ENCODE results near the gene OAS2.

The OAS2 gene

GRCh38 chr12:112961074-112961473 lies 17.2 kb upstream of the OAS2 start:
- Histone ChIP-seq H3K4me1 (ENCODE audit: control insufficient read depth, insufficient read depth, low read length) (no peaks in the 10 kb centered on the region), H3K36me3 (ENCODE audit: control insufficient read depth, insufficient read depth, low read length) (no peaks in the 10 kb centered on the region), H3K4me3 (ENCODE audit: low read depth, low read length) (no peak overlapping the region), H3K27me3 (ENCODE audit: control insufficient read depth, insufficient read depth, low read length) (no peaks in the 10 kb centered on the region), H3K9ac (ENCODE audit: low read depth, low read length) (no peak overlapping the region), H3K9me3 (ENCODE audit: control insufficient read depth, insufficient read depth, low read length) (peaks cover 5% of the 10 kb centered on the region)

- H3K9me3 ChIP-seq (ENCODE audit: control insufficient read depth, insufficient read depth, low read length): peaks cover 5% of the 10 kb centered on the region
- H3K4me1 ChIP-seq (ENCODE audit: control insufficient read depth, insufficient read depth, low read length): no peaks in the 10 kb centered on the region
- H3K27me3 ChIP-seq (ENCODE audit: control insufficient read depth, insufficient read depth, low read length): no peaks in the 10 kb centered on the region
- no peaks in the 10 kb centered on the region for H3K36me3 ChIP-seq (ENCODE audit: control insufficient read depth, insufficient read depth, low read length)
- H3K4me3 ChIP-seq (ENCODE audit: low read depth, low read length): no peak overlapping the region
- no peak overlapping the region for H3K9ac ChIP-seq (ENCODE audit: low read depth, low read length)
Observed at GRCh38 chr12:112961536-112961935, 16.8 kb upstream of the OAS2 start.

GRCh38 chr12:112962561-112962960 lies 15.8 kb upstream of the OAS2 start:
- peaks cover 5% of the 10 kb centered on the region for H3K9me3 ChIP-seq (ENCODE audit: control insufficient read depth, insufficient read depth, low read length)
- no peak overlapping the region for H3K9ac ChIP-seq (ENCODE audit: low read depth, low read length)
- no peaks in the 10 kb centered on the region for H3K36me3 ChIP-seq (ENCODE audit: control insufficient read depth, insufficient read depth, low read length)
- no peaks in the 10 kb centered on the region for H3K4me1 ChIP-seq (ENCODE audit: control insufficient read depth, insufficient read depth, low read length)
- no peaks in the 10 kb centered on the region for H3K27me3 ChIP-seq (ENCODE audit: control insufficient read depth, insufficient read depth, low read length)
- no peak overlapping the region for H3K4me3 ChIP-seq (ENCODE audit: low read depth, low read length)

GRCh38 chr12:112963227-112963861 lies 15.0 kb upstream of the OAS2 start:
- H3K36me3 ChIP-seq (ENCODE audit: control insufficient read depth, insufficient read depth, low read length): no peaks in the 10 kb centered on the region
- H3K9ac ChIP-seq (ENCODE audit: low read depth, low read length): no peak overlapping the region
- no peaks in the 10 kb centered on the region for H3K4me1 ChIP-seq (ENCODE audit: control insufficient read depth, insufficient read depth, low read length)
- H3K27me3 ChIP-seq (ENCODE audit: control insufficient read depth, insufficient read depth, low read length): no peaks in the 10 kb centered on the region
- no peak overlapping the region for H3K4me3 ChIP-seq (ENCODE audit: low read depth, low read length)
- H3K9me3 ChIP-seq (ENCODE audit: control insufficient read depth, insufficient read depth, low read length): peaks cover 5% of the 10 kb centered on the region

DNA sequence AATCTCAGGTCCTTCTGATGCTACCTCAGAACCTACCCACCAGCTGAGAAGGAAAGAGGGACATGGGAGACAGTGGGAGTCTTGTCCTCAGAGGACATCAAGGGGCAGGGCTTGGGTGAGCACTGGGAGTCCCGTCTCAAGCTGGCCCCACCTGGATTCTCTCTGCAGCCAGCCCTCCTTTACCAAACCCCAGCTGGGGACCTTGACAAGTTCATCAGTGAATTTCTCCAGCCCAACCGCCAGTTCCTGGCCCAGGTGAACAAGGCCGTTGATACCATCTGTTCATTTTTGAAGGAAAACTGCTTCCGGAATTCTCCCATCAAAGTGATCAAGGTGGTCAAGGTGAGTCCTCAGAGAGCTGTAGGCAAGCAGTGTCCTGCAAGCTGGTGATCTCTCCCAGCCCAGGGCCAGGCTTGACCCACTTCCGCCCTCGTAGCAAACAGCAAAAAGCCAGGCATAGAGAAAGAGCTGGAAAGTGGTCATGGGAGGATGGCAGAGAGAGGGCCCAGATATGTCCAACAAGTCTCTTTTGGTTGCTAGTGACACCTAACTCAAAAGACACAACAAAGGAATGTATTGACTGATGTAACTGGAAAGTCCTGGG lies 14.2 kb upstream of the OAS2 start:
- H3K4me3 ChIP-seq (ENCODE audit: low read depth, low read length): no peak overlapping the region
- no peaks in the 10 kb centered on the region for H3K27me3 ChIP-seq (ENCODE audit: control insufficient read depth, insufficient read depth, low read length)
- no peaks in the 10 kb centered on the region for H3K4me1 ChIP-seq (ENCODE audit: control insufficient read depth, insufficient read depth, low read length)
- no peak overlapping the region for H3K9ac ChIP-seq (ENCODE audit: low read depth, low read length)
- H3K36me3 ChIP-seq (ENCODE audit: control insufficient read depth, insufficient read depth, low read length): no peaks in the 10 kb centered on the region
- peaks cover 5% of the 10 kb centered on the region for H3K9me3 ChIP-seq (ENCODE audit: control insufficient read depth, insufficient read depth, low read length)

DNA sequence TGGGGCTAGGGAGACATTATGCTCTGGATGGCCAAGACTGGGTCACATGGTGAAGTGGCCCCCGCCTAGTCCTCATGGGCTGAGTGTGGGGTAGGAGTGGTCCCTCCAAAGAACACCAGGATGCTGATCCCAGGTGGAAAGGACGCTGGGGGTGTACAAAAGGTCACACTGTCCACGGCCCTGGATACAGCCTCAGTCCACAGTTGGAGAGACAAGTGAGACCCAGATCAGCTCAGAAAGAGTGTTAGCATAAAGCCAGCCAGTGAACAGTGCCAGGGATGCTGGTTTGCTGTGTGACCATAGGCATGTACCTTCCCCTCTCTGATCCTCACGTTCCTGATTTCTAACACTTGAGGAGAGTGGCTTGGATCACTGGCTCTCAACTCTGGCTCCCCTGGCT lies 13.4 kb upstream of the OAS2 start:
- H3K9ac ChIP-seq (ENCODE audit: low read depth, low read length): no peak overlapping the region
- no peaks in the 10 kb centered on the region for H3K4me1 ChIP-seq (ENCODE audit: control insufficient read depth, insufficient read depth, low read length)
- H3K27me3 ChIP-seq (ENCODE audit: control insufficient read depth, insufficient read depth, low read length): no peaks in the 10 kb centered on the region
- H3K9me3 ChIP-seq (ENCODE audit: control insufficient read depth, insufficient read depth, low read length): peaks cover 5% of the 10 kb centered on the region
- no peak overlapping the region for H3K4me3 ChIP-seq (ENCODE audit: low read depth, low read length)
- no peaks in the 10 kb centered on the region for H3K36me3 ChIP-seq (ENCODE audit: control insufficient read depth, insufficient read depth, low read length)

DNA sequence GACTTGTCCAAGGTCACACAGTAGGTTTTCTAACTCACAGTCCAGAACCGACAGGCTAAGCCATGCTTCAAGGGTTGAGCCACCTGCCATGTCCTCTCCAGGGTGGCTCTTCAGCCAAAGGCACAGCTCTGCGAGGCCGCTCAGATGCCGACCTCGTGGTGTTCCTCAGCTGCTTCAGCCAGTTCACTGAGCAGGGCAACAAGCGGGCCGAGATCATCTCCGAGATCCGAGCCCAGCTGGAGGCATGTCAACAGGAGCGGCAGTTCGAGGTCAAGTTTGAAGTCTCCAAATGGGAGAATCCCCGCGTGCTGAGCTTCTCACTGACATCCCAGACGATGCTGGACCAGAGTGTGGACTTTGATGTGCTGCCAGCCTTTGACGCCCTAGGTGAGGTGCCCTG lies 12.7 kb upstream of the OAS2 start:
- no peaks in the 10 kb centered on the region for H3K4me1 ChIP-seq (ENCODE audit: control insufficient read depth, insufficient read depth, low read length)
- no peaks in the 10 kb centered on the region for H3K27me3 ChIP-seq (ENCODE audit: control insufficient read depth, insufficient read depth, low read length)
- H3K4me3 ChIP-seq (ENCODE audit: low read depth, low read length): no peak overlapping the region
- H3K9ac ChIP-seq (ENCODE audit: low read depth, low read length): no peak overlapping the region
- no peaks in the 10 kb centered on the region for H3K9me3 ChIP-seq (ENCODE audit: control insufficient read depth, insufficient read depth, low read length)
- no peaks in the 10 kb centered on the region for H3K36me3 ChIP-seq (ENCODE audit: control insufficient read depth, insufficient read depth, low read length)

GRCh38 chr12:112967306-112967705 lies 11.0 kb upstream of the OAS2 start:
- Histone ChIP-seq H3K9me3 (ENCODE audit: control insufficient read depth, insufficient read depth, low read length) (no peaks in the 10 kb centered on the region), H3K36me3 (ENCODE audit: control insufficient read depth, insufficient read depth, low read length) (no peaks in the 10 kb centered on the region), H3K4me1 (ENCODE audit: control insufficient read depth, insufficient read depth, low read length) (no peaks in the 10 kb centered on the region), H3K27me3 (ENCODE audit: control insufficient read depth, insufficient read depth, low read length) (no peaks in the 10 kb centered on the region), H3K4me3 (ENCODE audit: low read depth, low read length) (no peak overlapping the region), H3K9ac (ENCODE audit: low read depth, low read length) (no peak overlapping the region)

- H3K9ac ChIP-seq (ENCODE audit: low read depth, low read length): no peak overlapping the region
- no peaks in the 10 kb centered on the region for H3K27me3 ChIP-seq (ENCODE audit: control insufficient read depth, insufficient read depth, low read length)
- no peak overlapping the region for H3K4me3 ChIP-seq (ENCODE audit: low read depth, low read length)
- no peaks in the 10 kb centered on the region for H3K4me1 ChIP-seq (ENCODE audit: control insufficient read depth, insufficient read depth, low read length)
- H3K9me3 ChIP-seq (ENCODE audit: control insufficient read depth, insufficient read depth, low read length): no peaks in the 10 kb centered on the region
- H3K36me3 ChIP-seq (ENCODE audit: control insufficient read depth, insufficient read depth, low read length): no peaks in the 10 kb centered on the region
Observed at GRCh38 chr12:112967858-112968257, 10.5 kb upstream of the OAS2 start.

GRCh38 chr12:112969547-112970306 lies 8.6 kb upstream of the OAS2 start:
- Histone ChIP-seq H3K9ac (ENCODE audit: low read depth, low read length) (no peak overlapping the region), H3K4me3 (ENCODE audit: low read depth, low read length) (no peak overlapping the region), H3K36me3 (ENCODE audit: control insufficient read depth, insufficient read depth, low read length) (no peaks in the 10 kb centered on the region), H3K27me3 (ENCODE audit: control insufficient read depth, insufficient read depth, low read length) (no peaks in the 10 kb centered on the region), H3K4me1 (ENCODE audit: control insufficient read depth, insufficient read depth, low read length) (no peaks in the 10 kb centered on the region), H3K9me3 (ENCODE audit: control insufficient read depth, insufficient read depth, low read length) (no peaks in the 10 kb centered on the region)

DNA sequence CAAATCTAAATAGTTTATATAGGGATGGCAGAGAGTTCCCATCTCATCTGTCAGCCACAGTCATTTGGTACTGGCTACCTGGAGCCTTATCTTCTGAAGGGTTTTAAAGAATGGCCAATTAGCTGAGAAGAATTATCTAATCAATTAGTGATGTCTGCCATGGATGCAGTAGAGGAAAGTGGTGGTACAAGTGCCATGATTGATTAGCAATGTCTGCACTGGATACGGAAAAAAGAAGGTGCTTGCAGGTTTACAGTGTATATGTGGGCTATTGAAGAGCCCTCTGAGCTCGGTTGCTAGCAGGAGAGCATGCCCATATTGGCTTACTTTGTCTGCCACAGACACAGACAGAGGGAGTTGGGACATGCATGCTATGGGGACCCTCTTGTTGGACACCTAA lies 7.9 kb upstream of the OAS2 start:
- H3K9me3 ChIP-seq (ENCODE audit: control insufficient read depth, insufficient read depth, low read length): no peaks in the 10 kb centered on the region
- H3K4me1 ChIP-seq (ENCODE audit: control insufficient read depth, insufficient read depth, low read length): no peaks in the 10 kb centered on the region
- H3K27me3 ChIP-seq (ENCODE audit: control insufficient read depth, insufficient read depth, low read length): no peaks in the 10 kb centered on the region
- H3K4me3 ChIP-seq (ENCODE audit: low read depth, low read length): no peak overlapping the region
- no peaks in the 10 kb centered on the region for H3K36me3 ChIP-seq (ENCODE audit: control insufficient read depth, insufficient read depth, low read length)
- no peak overlapping the region for H3K9ac ChIP-seq (ENCODE audit: low read depth, low read length)

DNA sequence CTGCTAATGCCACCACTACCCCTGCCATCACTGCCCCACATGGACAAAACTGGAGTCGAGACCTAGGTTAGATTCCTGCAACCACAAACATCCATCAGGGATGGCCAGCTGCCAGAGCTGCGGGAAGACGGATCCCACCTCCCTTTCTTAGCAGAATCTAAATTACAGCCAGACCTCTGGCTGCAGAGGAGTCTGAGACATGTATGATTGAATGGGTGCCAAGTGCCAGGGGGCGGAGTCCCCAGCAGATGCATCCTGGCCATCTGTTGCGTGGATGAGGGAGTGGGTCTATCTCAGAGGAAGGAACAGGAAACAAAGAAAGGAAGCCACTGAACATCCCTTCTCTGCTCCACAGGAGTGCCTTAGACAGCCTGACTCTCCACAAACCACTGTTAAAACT lies 7.1 kb upstream of the OAS2 start:
- Histone ChIP-seq H3K27me3 (ENCODE audit: control insufficient read depth, insufficient read depth, low read length) (no peaks in the 10 kb centered on the region), H3K9me3 (ENCODE audit: control insufficient read depth, insufficient read depth, low read length) (no peaks in the 10 kb centered on the region), H3K4me1 (ENCODE audit: control insufficient read depth, insufficient read depth, low read length) (no peaks in the 10 kb centered on the region), H3K9ac (ENCODE audit: low read depth, low read length) (no peak overlapping the region), H3K36me3 (ENCODE audit: control insufficient read depth, insufficient read depth, low read length) (no peaks in the 10 kb centered on the region), H3K4me3 (ENCODE audit: low read depth, low read length) (no peak overlapping the region)

All from iPS-15b (cell line).